K562 (cell line): ENCODE data around the gene PIGM. TPM values are rescaled to one million over a fixed set of nuclear protein-coding genes. Genes with fewer than 3 reads are reported as not detected.

Experiments used
- ATAC-seq: fragments of 200-7000 bp; cut with Tn5 transposase; 3 replicates; pipeline ENCODE4 v1.9.1; 2020; ENCODE audit warnings: moderate library complexity
- BruUV-seq: library from RNA; stranded (reverse); fragments of 400-500 nt; replicated peaks from 2 replicates; lab custom pipeline; 2021; lab: Mats Ljungman, UMichigan
- CTCF ChIA-PET: fragments of 300-600 bp; formaldehyde crosslinking; extraction: SDS; loops from one replicate; lab custom pipeline; 2021; ENCODE audit warnings: low intra/inter-chr PET ratio; lab: Yijun Ruan, JAX
- POLR2A ChIA-PET: fragments of 300-600, 350-650 bp; sonication (Branson Sonifier 250); formaldehyde crosslinking; extraction: SDS; loops from one replicate; lab custom pipeline; 2021; ENCODE audit warnings: antibody characterized with exemption, inconsistent platforms; lab: Yijun Ruan, JAX
- DNase-seq, 4 experiments: peaks; one replicate each; pipeline versions ENCODE4 v3.0.0 to v3.0.0-alpha.2; 2011 to 2018; ENCODE audit warnings: low spot score in 3 of 4, mixed read lengths in 3 of 4; ENCODE audit errors: extremely low read depth in 1 of 4
- FAIRE-seq: peaks from 2 replicates; lab custom pipeline; 2011; peaks lifted over from hg19 to GRCh38; lab: Jason Lieb, UNC
- H2AFZ ChIP-seq: 2 replicates; pipeline ENCODE4 v1.6.0; 2011; ENCODE audit warnings: low read depth, low read length, control low read depth, inconsistent platforms
- H3K27ac ChIP-seq: fragments of 200-600 bp; 3 replicates; pipeline ENCODE4 v1.8.0; 2011; ENCODE audit warnings: low read depth, mild to moderate bottlenecking, control low read depth, inconsistent platforms, low read length, moderate library complexity, mixed read lengths; ENCODE audit errors: extremely low read depth
- H3K27me3 ChIP-seq, 2 experiments: fragments of 300-600 bp in 1 of 2; 2 replicates in 1 of 2; 3 replicates in 1 of 2; pipeline versions ENCODE4 v1.6.0 to v1.8.0; 2011; ENCODE audit warnings: inconsistent platforms in 2 of 2, low read length in 2 of 2, mild to moderate bottlenecking in 1 of 2, mixed read lengths in 1 of 2, moderate library complexity in 1 of 2; ENCODE audit not compliant: control insufficient read depth in 2 of 2, insufficient read depth in 2 of 2
- H3K36me3 ChIP-seq: fragments of 300-600 bp; 3 replicates; pipeline ENCODE4 v1.8.0; 2011; ENCODE audit warnings: mild to moderate bottlenecking, low read length, inconsistent platforms; ENCODE audit not compliant: control insufficient read depth, insufficient read depth
- H3K4me1 ChIP-seq, 2 experiments: fragments of 200-600 bp in 1 of 2; replicated peaks in 1 of 2; 2 replicates in 1 of 2; 3 replicates in 1 of 2; pipeline versions ENCODE4 v1.5.1 to v1.8.0; 2011; ENCODE audit warnings: inconsistent platforms in 2 of 2, low read length in 2 of 2, mild to moderate bottlenecking in 1 of 2, mixed read lengths in 1 of 2, moderate library complexity in 1 of 2; ENCODE audit not compliant: control insufficient read depth in 2 of 2, insufficient read depth in 2 of 2
- H3K4me2 ChIP-seq: 2 replicates; pipeline ENCODE4 v1.6.1; 2011; ENCODE audit warnings: low read length, control low read depth, inconsistent platforms, mixed read lengths; ENCODE audit not compliant: insufficient read depth
- H3K4me3 ChIP-seq: fragments of 200-600 bp; sonication (generic), shearing (Covaris generic); 2 replicates; pipeline ENCODE4 v1.5.1; 2016; ENCODE audit warnings: control low read depth, inconsistent platforms
- H3K79me2 ChIP-seq: fragments of 200-600 bp; 3 replicates; pipeline ENCODE4 v1.8.0; 2011; ENCODE audit warnings: low read length, inconsistent platforms; ENCODE audit not compliant: control insufficient read depth, insufficient read depth
- H3K9ac ChIP-seq, 2 experiments: 2 replicates each; pipeline versions ENCODE4 v1.6.0 to v1.6.1; 2011; ENCODE audit warnings: low read depth in 2 of 2, low read length in 2 of 2, control low read depth in 1 of 2, inconsistent platforms in 1 of 2, mild to moderate bottlenecking in 1 of 2, mixed read lengths in 1 of 2; ENCODE audit not compliant: insufficient read depth in 1 of 2
- H3K9me1 ChIP-seq: one replicate; pipeline ENCODE4 v1.6.0; 2011; ENCODE audit warnings: inconsistent platforms, mild to moderate bottlenecking, low read length, moderate library complexity; ENCODE audit not compliant: control insufficient read depth, insufficient read depth
- H3K9me3 ChIP-seq: replicated peaks from 2 replicates; pipeline ENCODE4 v1.5.1; 2011; ENCODE audit warnings: low read depth, low read length, inconsistent platforms; ENCODE audit not compliant: control insufficient read depth, insufficient read depth
- H4K20me1 ChIP-seq: replicated peaks from 2 replicates; pipeline ENCODE4 v1.6.1; 2011; ENCODE audit warnings: low read length, inconsistent platforms, mixed read lengths; ENCODE audit not compliant: control insufficient read depth, insufficient read depth
- ATF7 ChIP-seq: fragments of 450-650 bp; IDR thresholded peaks from 2 replicates; pipeline ENCODE4 v1.7.1; 2014; ENCODE audit warnings: mild to moderate bottlenecking, moderate library complexity
- ELF2 ChIP-seq: fragments of 250-450 bp; sonication (Bioruptor Pico); IDR thresholded peaks from 2 replicates; pipeline ENCODE4 v1.5.0; 2021; ENCODE audit warnings: mild to moderate bottlenecking
- FOXJ2 ChIP-seq: fragments of 200-800 bp; sonication (Bioruptor generic); IDR thresholded peaks from 2 replicates; pipeline ENCODE4 v1.6.1; 2016; ENCODE audit warnings: missing genetic modification characterization, missing compliant biosample characterization
- GATA2 ChIP-seq: sonication (generic); formaldehyde crosslinking; IDR thresholded peaks from 2 replicates; pipeline ENCODE4 v1.4.0; 2020; ENCODE audit warnings: mild to moderate bottlenecking, missing genetic modification reagents
- HLTF ChIP-seq: fragments of 450-650 bp; IDR thresholded peaks from 2 replicates; pipeline ENCODE4 v1.6.1; 2016
- HMGN3 ChIP-seq: IDR thresholded peaks from 2 replicates; pipeline ENCODE4 v1.6.1; 2011; ENCODE audit warnings: borderline replicate concordance, low read depth, mild to moderate bottlenecking, mixed read lengths, low read length; ENCODE audit not compliant: insufficient read length; ENCODE audit errors: extremely low read depth
- LARP7 ChIP-seq: fragments of 450-650 bp; IDR thresholded peaks from 2 replicates; pipeline ENCODE4 v1.6.1; 2016
- TAF7 ChIP-seq: fragments of 450-650 bp; IDR thresholded peaks from 2 replicates; pipeline ENCODE4 v1.6.1; 2016; ENCODE audit warnings: missing genetic modification characterization, missing compliant biosample characterization
- TEAD2 ChIP-seq: fragments of 450-650 bp; IDR thresholded peaks from 2 replicates; pipeline ENCODE4 v1.6.1; 2016; ENCODE audit warnings: missing genetic modification characterization, control low read depth, missing compliant biosample characterization
- TSC22D4 ChIP-seq: fragments of 450-650 bp; IDR thresholded peaks from 2 replicates; pipeline ENCODE4 v1.6.1; 2016; ENCODE audit warnings: missing genetic modification characterization, missing biosample characterization, control low read depth
- ZC3H11A ChIP-seq: IDR thresholded peaks from 2 replicates; pipeline ENCODE4 v1.6.1; 2012; ENCODE audit warnings: low read depth, low read length, improper control_type of control experiment
- WGBS: fragments of 100-300 bp; shearing (Covaris generic); methylation state at CpG from one replicate; pipeline ENCODE4 v1.1.6; 2016; ENCODE audit warnings: low coverage, mixed read lengths; ENCODE audit not compliant: insufficient coverage; ENCODE audit errors: missing lambda C conversion rate; 5-methylcytosine and 5-hydroxymethylcytosine counted together
- in situ Hi-C: fragments of 300-500 bp; cut with MboI; formaldehyde crosslinking; loops from 4 replicates; pipeline ENCODE4 v1.15.0; 2018; ENCODE audit warnings: inconsistent platforms, mixed read lengths
- intact Hi-C: fragments of 100-400 bp; cut with micrococcal nuclease; formaldehyde crosslinking; loops from 2 replicates; pipeline ENCODE4 v1.14.2; 2022
- polyA plus RNA-seq, 8 experiments: library from polyadenylated mRNA; depleted of rRNA in 4 of 8; stranded (reverse) in 5 of 8; unstranded in 3 of 8; fragments of >200 nt; fragmentation: Nextera tagmentation in 2 of 8; fragmentation: Illumina TruSeq in 1 of 8; extraction: Ambion mirVana in 2 of 8; extraction: Trizol in 1 of 8; gene quantifications; 2 replicates each; pipeline versions ENCODE4 v1.2.1 to v1.2.3, GENCODE V29; 2011 to 2014; ENCODE audit warnings: inconsistent platforms in 1 of 8, missing spikeins in 1 of 8
- total RNA-seq, 7 experiments: library from RNA; depleted of rRNA in 6 of 7; stranded (reverse); fragments of >200 nt in 6 of 7; fragmentation: Illumina TruSeq in 2 of 7; extraction: Trizol in 2 of 7; gene quantifications; 2 replicates each; pipeline versions ENCODE4 v1.2.1 to v1.2.3, GENCODE V29; 2011 to 2021; ENCODE audit warnings: low replicate concordance in 1 of 7
- TF ChIP-seq, protein P1 (sequence below): fragments of 250-450 bp; sonication (Bioruptor Pico); IDR thresholded peaks from 2 replicates; pipeline ENCODE4 v1.5.0; 2021; ENCODE audit warnings: mild to moderate bottlenecking, moderate library complexity

Gene PIGM
- total and polyA plus RNA-seq, 9 of the 15 experiments (the other 6 are each of a cell fraction or from before 2014, with no cell fraction given): 2.6 to 6.7 (median 4.3) TPM

GRCh38 chr1:160068225-160068624 is 36.4 kb upstream of the PIGM start:
- peaks cover 0 to 13% of the 10 kb centered on the region in 2 experiments; a peak in 3 of 5 replicates for H3K4me1 ChIP-seq
- CTCF ChIA-PET: no interaction called here
- no peak overlapping the region for H3K9ac ChIP-seq
- DNase-seq (no peak), ATAC-seq (no peak), FAIRE-seq (no peak)
- H3K9me1 ChIP-seq: no peaks in the 10 kb centered on the region
- no peaks in the 10 kb centered on the region for H3K36me3 ChIP-seq
- intact Hi-C loops: no loop called here
- H3K79me2 ChIP-seq: no peaks in the 10 kb centered on the region
- in situ Hi-C loops: no loop called here
- no peak overlapping the region for H3K4me2 ChIP-seq
- H3K27me3 ChIP-seq: peaks cover 14 to 52% of the 10 kb centered on the region in 2 experiments; a peak in 4 of 5 replicates
- BruUV-seq: no TSS peak
- no peak overlapping the region for H3K27ac ChIP-seq
- TF ChIP-seq ATF7: no peak
- TF ChIP-seq LARP7: no peak
- TF ChIP-seq HLTF: no peak
- TF ChIP-seq TEAD2 (tag): no peak
- TF ChIP-seq GATA2 (CRISPR knock-in tag): no peak
- no peak for TF ChIP-seq ELF2
- TF ChIP-seq ZC3H11A: no peak
- TF ChIP-seq, protein P1, sequence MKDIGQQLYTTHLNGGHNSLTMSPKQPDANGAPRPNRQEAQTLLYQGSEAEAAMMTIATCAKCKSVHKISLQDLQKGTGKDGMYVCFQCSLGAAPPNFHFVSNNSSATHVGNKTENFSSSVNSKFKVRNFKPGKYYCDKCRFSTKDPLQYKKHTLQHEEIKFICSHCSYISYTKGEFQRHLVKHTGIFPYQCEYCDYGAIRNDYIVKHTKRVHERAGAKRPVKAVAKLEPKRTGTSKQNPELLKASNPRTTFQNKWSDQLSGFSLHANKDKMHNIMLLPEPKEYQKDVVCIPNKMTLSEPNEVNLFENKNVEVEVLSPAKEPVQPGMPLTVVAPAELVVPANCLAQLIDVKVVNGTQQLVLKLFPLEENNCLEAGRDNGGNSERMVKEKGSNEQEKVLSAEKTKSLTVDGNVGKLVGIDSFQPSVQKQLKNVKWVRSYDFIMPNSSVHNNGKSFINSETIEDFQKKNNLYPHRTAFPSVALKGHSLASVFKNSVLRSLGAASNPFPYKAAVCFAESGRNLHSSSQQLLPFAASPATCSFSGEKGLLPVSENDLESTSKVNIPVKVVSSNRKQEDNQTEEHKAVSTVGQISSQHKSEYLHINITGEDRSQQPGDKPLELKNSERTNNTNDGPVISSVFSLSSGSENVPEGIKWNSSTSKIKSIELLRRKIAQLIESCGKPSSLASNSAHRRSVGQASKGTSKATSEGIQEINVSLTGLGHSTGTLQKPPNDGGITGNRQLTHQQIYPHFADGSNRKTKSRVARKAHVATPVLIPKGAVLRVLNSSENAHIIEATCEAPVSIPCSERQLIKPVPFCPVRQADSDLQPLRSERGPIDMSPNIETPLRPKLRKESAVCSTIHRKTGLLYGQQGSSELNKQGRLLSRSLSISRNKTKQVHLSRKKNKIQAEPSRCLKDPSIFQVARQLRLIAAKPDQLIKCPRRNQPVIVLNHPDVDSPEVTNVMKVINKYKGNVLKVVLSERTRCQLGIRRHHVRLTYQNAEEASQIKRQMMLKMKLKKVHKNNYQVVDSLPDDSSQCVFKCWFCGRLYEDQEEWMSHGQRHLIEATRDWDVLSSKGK (CRISPR knock-in tag): no peak
- TF ChIP-seq TSC22D4 (tag): no peak
- no peak for TF ChIP-seq TAF7 (tag)
- no peak for TF ChIP-seq HMGN3
- no peak for TF ChIP-seq FOXJ2 (tag)
- H2AFZ ChIP-seq: no peak overlapping the region
- no peaks in the 10 kb centered on the region; the same call in 1 of the 2 replicates for H4K20me1 ChIP-seq
- 3% methylated on average over 5 of the region's 5 CpGs for WGBS
- H3K9me3 ChIP-seq: no peaks in the 10 kb centered on the region
- POLR2A ChIA-PET: interaction anchor here (0.7 to 1.2 kb wide), 4 partner anchors 10 to 402 kb away, joined by 3 to 8 read pairs (median 3); no protein-coding TSS in a partner anchor
- H3K4me3 ChIP-seq: no peak overlapping the region
